GM23338 (cell line): ENCODE results near the gene TPSB2. TPM values are rescaled to one million over a fixed set of nuclear protein-coding genes. Genes with fewer than 3 reads are reported as not detected.

Experiments
- ATAC-seq: fragments of 200-7000 bp; cut with Tn5 transposase; 3 replicates; pipeline ENCODE4 v1.9.1; 2020
- DNase-seq: peaks from one replicate; pipeline ENCODE4 v3.0.0-alpha.2; 2015; ENCODE audit warnings: low spot score
- H2AFZ ChIP-seq: fragments of 200-600 bp; sonication (generic); 2 replicates; pipeline ENCODE4 v1.8.0; 2016; ENCODE audit warnings: antibody characterized with exemption, mild to moderate bottlenecking, moderate library complexity
- H3F3A ChIP-seq: fragments of 200-600 bp; sonication (generic); replicated peaks from 2 replicates; pipeline ENCODE4 v1.8.0; 2017; ENCODE audit warnings: antibody characterized with exemption, mixed run types, low read depth
- H3K27ac ChIP-seq: fragments of 200-600 bp; sonication (generic); 2 replicates; pipeline ENCODE4 v1.6.1; 2016; ENCODE audit warnings: low read depth
- H3K27me3 ChIP-seq: fragments of 200-600 bp; sonication (generic); 2 replicates; pipeline ENCODE4 v1.8.0; 2016; ENCODE audit warnings: mild to moderate bottlenecking, mixed run types, moderate library complexity; ENCODE audit not compliant: insufficient read depth
- H3K36me3 ChIP-seq: fragments of 200-600 bp; sonication (generic); 2 replicates; pipeline ENCODE4 v1.8.0; 2016; ENCODE audit warnings: mild to moderate bottlenecking; ENCODE audit not compliant: insufficient read depth
- H3K4me1 ChIP-seq: fragments of 200-600 bp; sonication (generic); 2 replicates; pipeline ENCODE4 v1.8.0; 2016; ENCODE audit warnings: mild to moderate bottlenecking, moderate library complexity; ENCODE audit not compliant: insufficient read depth
- H3K4me2 ChIP-seq: fragments of 200-600 bp; sonication (generic); 2 replicates; pipeline ENCODE4 v1.7.1; 2017; ENCODE audit warnings: mixed run types
- H3K4me3 ChIP-seq: fragments of 200-600 bp; sonication (generic); 2 replicates; pipeline ENCODE4 v1.6.1; 2016; ENCODE audit warnings: mixed run types
- H3K79me2 ChIP-seq: fragments of 200-600 bp; sonication (generic); replicated peaks from 2 replicates; pipeline ENCODE4 v1.8.0; 2017; ENCODE audit warnings: mild to moderate bottlenecking; ENCODE audit not compliant: insufficient read depth
- H3K9me2 ChIP-seq: fragments of 200-600 bp; sonication (generic); 2 replicates; pipeline ENCODE4 v1.8.0; 2017; ENCODE audit not compliant: insufficient read depth
- H4K20me1 ChIP-seq: fragments of 200-600 bp; sonication (generic); replicated peaks from 2 replicates; pipeline ENCODE4 v1.8.0; 2017; ENCODE audit warnings: mild to moderate bottlenecking; ENCODE audit not compliant: insufficient read depth
- H3K27ac Mint-ChIP-seq: 2 replicates; pipeline ENCODE4 v1.8.0; 2020; ENCODE audit warnings: inconsistent platforms, mild to moderate bottlenecking, moderate library complexity, mixed read lengths
- H3K27me3 Mint-ChIP-seq: 3 replicates; pipeline ENCODE4 v1.8.0; 2022; ENCODE audit warnings: low read depth, mild to moderate bottlenecking, moderate library complexity, mixed read lengths, inconsistent platforms; ENCODE audit not compliant: insufficient read depth, poor library complexity
- H3K36me3 Mint-ChIP-seq: 3 replicates; pipeline ENCODE4 v1.8.0; 2021; ENCODE audit warnings: low read depth, mild to moderate bottlenecking, inconsistent platforms, moderate library complexity, mixed read lengths
- H3K4me1 Mint-ChIP-seq: 3 replicates; pipeline ENCODE4 v1.8.0; 2020; ENCODE audit warnings: mild to moderate bottlenecking, inconsistent platforms, mixed read lengths
- H3K4me3 Mint-ChIP-seq: 3 replicates; pipeline ENCODE4 v1.8.0; 2021; ENCODE audit warnings: moderate library complexity, mild to moderate bottlenecking, inconsistent platforms, mixed read lengths
- H3K9me3 Mint-ChIP-seq: 3 replicates; pipeline ENCODE4 v1.8.0; 2020; ENCODE audit warnings: moderate library complexity, mild to moderate bottlenecking, inconsistent platforms, mixed read lengths
- CREB1 ChIP-seq: fragments of 250-450 bp; sonication (Bioruptor Pico); IDR thresholded peaks from 2 replicates; pipeline ENCODE4 v1.5.0; 2020; ENCODE audit warnings: low read depth, mild to moderate bottlenecking, moderate library complexity
- CTCF ChIP-seq, 2 experiments: fragments of 200-600 bp in 1 of 2; sonication (generic) in 1 of 2; conservative IDR thresholded peaks; 2 replicates each; pipeline versions ENCODE4 v1.5.1 to v1.6.1; 2016 to 2017; ENCODE audit warnings: antibody characterized with exemption in 2 of 2, low read depth in 2 of 2, mild to moderate bottlenecking in 2 of 2, moderate library complexity in 1 of 2
- ETS1 ChIP-seq: IDR thresholded peaks from 2 replicates; pipeline ENCODE4 v1.6.1; 2016; ENCODE audit warnings: antibody characterized with exemption
- EZH2 ChIP-seq: fragments of 200-600 bp; sonication (generic); IDR thresholded peaks from one replicate; pipeline ENCODE4 v1.8.0; 2017; ENCODE audit warnings: antibody characterized with exemption, mild to moderate bottlenecking, low read depth; ENCODE audit not compliant: unreplicated experiment
- EZH2phosphoT487 ChIP-seq: fragments of 200-600 bp; sonication (generic); IDR thresholded peaks from one replicate; pipeline ENCODE4 v1.8.1; 2018; ENCODE audit warnings: antibody characterized with exemption; ENCODE audit not compliant: unreplicated experiment
- JUNB ChIP-seq: IDR thresholded peaks from one replicate; pipeline ENCODE4 v1.6.1; 2016; ENCODE audit warnings: antibody characterized with exemption; ENCODE audit not compliant: unreplicated experiment
- POLR2AphosphoS5 ChIP-seq: IDR thresholded peaks from 2 replicates; pipeline ENCODE4 v1.6.1; 2016; ENCODE audit warnings: antibody characterized with exemption, low read depth
- REST ChIP-seq: IDR thresholded peaks from one replicate; pipeline ENCODE4 v1.6.1; 2018; ENCODE audit warnings: antibody characterized with exemption; ENCODE audit not compliant: unreplicated experiment
- STAT1 ChIP-seq: IDR thresholded peaks from one replicate; pipeline ENCODE4 v1.6.1; 2016; ENCODE audit warnings: antibody characterized with exemption; ENCODE audit not compliant: unreplicated experiment
- ZNF114 ChIP-seq: fragments of 250-450 bp; sonication (Bioruptor Pico); IDR thresholded peaks from 2 replicates; pipeline ENCODE4 v1.5.0; 2020; ENCODE audit warnings: mild to moderate bottlenecking, moderate library complexity
- ZNF331 ChIP-seq: fragments of 250-450 bp; sonication (Bioruptor Pico); IDR thresholded peaks from 2 replicates; pipeline ENCODE4 v1.5.0; 2020; ENCODE audit warnings: low read depth, mild to moderate bottlenecking, moderate library complexity
- ZNF462 ChIP-seq: fragments of 250-450 bp; sonication (Bioruptor Pico); IDR thresholded peaks from 2 replicates; pipeline ENCODE4 v1.5.0; 2020; ENCODE audit warnings: mild to moderate bottlenecking, moderate library complexity
- polyA plus RNA-seq: library from polyadenylated mRNA; unstranded; fragments of >200 nt; fragmentation: Nextera tagmentation; extraction: Ambion mirVana; gene quantifications from 2 replicates; pipeline ENCODE4 v1.2.1, GENCODE V29; 2016
- total RNA-seq: library from RNA; depleted of rRNA; stranded (reverse); fragments of >200 nt; shearing (Covaris generic); gene quantifications from 2 replicates; pipeline ENCODE4 v1.2.3, GENCODE V29; 2014

Gene TPSB2
- total and polyA plus RNA-seq, 2 experiments from 2014 or later, result 0.23 TPM; not detected in 1

GRCh38 chr16:1220841-1221627 is 8.9 kb downstream of the TPSB2 start:
- Histone ChIP-seq H3K4me3 (no peak overlapping the region), H4K20me1 (no peaks in the 10 kb centered on the region; the same call in none of the 2 replicates), H3K27me3 (no peaks in the 10 kb centered on the region), H2AFZ (no peak overlapping the region), H3K9me2 (no peaks in the 10 kb centered on the region), H3F3A (no peaks in the 10 kb centered on the region), H3K4me1 (no peaks in the 10 kb centered on the region), H3K79me2 (no peaks in the 10 kb centered on the region), H3K36me3 (no peaks in the 10 kb centered on the region), H3K4me2 (no peak overlapping the region), H3K27ac (no peak overlapping the region)
- ATAC-seq (no peak), DNase-seq (no peak)
- Mint-ChIP-seq H3K36me3 (no peaks in the 10 kb centered on the region; the same call in 2 of the 3 replicates), H3K27me3 (peaks cover 20% of the 10 kb centered on the region), H3K27ac (no peak overlapping the region), H3K4me3 (no peak overlapping the region; the same call in 2 of the 3 replicates), H3K4me1 (no peaks in the 10 kb centered on the region), H3K9me3 (no peaks in the 10 kb centered on the region)
- TF ChIP-seq STAT1 (no peak), EZH2phosphoT487 (no peak), POLR2AphosphoS5 (no peak), JUNB (no peak), ZNF462 (CRISPR knock-in tag) (no peak), CTCF (conservative IDR thresholded peaks at IDR 0.05; ENCODE audit: low read depth in 2 of 2) (no peak), ZNF114 (no peak), CREB1 (CRISPR knock-in tag) (no peak), EZH2 (no peak), ZNF331 (CRISPR knock-in tag) (no peak), ETS1 (no peak), REST (no peak)
